ENCODE results near the gene BBS2. TPM values are rescaled to one million over a fixed set of nuclear protein-coding genes. Genes with fewer than 3 reads are reported as not detected.

Gene BBS2
- total RNA-seq, 2 donors from 2014 or later: 28.6 to 49.6 TPM

DNA sequence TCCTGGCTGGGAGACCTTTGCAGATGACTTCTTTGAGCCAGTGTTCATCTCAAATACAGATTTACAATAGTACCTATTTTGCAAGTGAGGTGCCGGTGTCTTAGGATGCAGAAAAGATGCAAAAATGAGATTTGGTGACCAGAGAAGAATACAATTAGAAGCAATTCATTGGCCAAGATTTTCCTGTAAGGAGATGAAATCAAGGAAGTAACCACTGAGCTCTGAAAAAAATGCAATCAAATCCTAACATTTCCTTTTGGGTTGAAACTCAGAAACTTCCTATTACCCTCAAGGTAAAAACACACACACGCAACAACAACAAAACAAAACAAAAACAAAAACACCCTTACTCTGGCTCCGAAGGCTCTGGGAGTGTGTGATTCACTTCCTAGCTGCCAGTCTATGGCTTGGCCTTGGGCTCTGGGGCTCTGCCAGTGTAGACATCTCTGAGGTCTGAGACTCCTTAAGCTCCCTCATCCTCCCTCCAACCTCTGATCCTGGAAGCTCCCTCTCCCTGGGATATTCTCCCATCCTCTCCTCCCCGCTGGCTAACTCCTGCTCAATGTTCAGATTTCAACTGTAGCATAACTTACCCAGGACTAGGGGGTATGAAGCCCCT, 28.2 kb upstream of the BBS2 start:
- no peaks in the 10 kb centered on the region for H3K9me3 ChIP-seq
- TF ChIP-seq, protein P1, sequence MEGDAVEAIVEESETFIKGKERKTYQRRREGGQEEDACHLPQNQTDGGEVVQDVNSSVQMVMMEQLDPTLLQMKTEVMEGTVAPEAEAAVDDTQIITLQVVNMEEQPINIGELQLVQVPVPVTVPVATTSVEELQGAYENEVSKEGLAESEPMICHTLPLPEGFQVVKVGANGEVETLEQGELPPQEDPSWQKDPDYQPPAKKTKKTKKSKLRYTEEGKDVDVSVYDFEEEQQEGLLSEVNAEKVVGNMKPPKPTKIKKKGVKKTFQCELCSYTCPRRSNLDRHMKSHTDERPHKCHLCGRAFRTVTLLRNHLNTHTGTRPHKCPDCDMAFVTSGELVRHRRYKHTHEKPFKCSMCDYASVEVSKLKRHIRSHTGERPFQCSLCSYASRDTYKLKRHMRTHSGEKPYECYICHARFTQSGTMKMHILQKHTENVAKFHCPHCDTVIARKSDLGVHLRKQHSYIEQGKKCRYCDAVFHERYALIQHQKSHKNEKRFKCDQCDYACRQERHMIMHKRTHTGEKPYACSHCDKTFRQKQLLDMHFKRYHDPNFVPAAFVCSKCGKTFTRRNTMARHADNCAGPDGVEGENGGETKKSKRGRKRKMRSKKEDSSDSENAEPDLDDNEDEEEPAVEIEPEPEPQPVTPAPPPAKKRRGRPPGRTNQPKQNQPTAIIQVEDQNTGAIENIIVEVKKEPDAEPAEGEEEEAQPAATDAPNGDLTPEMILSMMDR (IDR thresholded peaks at IDR 0.05): no peak
- peaks cover 0 to 14% of the 10 kb centered on the region in 2 donors for H3K4me1 ChIP-seq
- no peaks in the 10 kb centered on the region for H3K27me3 ChIP-seq
- H3K27ac ChIP-seq: no peak overlapping the region
- no peak overlapping the region for H3K4me3 ChIP-seq
- DNase-seq (ENCODE audit: low spot score): no peak
- H3K36me3 ChIP-seq: no peaks in the 10 kb centered on the region

DNA sequence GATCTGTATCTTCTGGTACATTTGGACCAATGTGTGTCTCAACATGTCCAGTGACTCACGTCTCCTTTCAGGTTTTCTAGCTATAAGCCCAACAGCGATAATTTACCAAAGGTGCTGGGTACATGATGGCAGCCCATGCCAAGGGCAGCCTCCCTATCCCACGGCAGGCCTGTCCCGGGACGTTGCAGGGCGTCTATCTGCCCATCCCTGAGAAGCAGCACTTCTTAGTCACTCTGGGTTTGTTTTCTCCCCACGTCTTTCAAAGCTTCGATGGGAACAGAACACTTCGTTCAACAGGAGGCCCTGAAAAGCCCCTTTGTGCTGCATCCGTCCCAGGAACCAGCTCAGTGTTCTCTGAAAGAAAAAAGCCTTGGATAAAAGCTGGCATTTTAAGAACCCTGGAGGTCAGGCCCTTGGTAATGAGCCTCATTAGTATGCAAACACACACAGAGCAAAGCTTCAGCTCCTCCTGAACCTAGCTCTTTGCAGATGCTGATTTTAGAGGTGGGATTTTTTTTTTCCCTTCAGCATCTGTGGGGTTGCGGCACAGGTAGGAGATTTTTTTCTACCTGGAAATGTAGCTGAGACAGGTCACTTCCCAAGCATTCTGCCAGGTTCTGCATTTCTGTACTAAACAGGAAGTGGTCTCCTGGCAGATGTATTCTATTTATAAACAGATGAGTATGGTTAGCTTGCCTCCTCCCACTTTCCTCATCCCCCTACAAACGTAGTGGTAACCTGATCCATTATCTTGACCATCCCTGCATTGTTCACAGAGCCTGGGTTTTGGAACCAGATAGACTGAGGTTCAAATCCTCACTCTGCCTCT, 27.5 kb upstream of the BBS2 start:
- no peak overlapping the region for H3K4me3 ChIP-seq
- H3K27me3 ChIP-seq: no peaks in the 10 kb centered on the region
- TF ChIP-seq, protein P1 (IDR thresholded peaks at IDR 0.05): no peak
- H3K4me1 ChIP-seq: peaks cover 0 to 11% of the 10 kb centered on the region in 2 donors
- no peaks in the 10 kb centered on the region for H3K36me3 ChIP-seq
- peak overlapping the region in 1 of 2 donors; percentile 5 for H3K27ac ChIP-seq
- no peak for DNase-seq (ENCODE audit: low spot score)
- no peaks in the 10 kb centered on the region for H3K9me3 ChIP-seq

DNA sequence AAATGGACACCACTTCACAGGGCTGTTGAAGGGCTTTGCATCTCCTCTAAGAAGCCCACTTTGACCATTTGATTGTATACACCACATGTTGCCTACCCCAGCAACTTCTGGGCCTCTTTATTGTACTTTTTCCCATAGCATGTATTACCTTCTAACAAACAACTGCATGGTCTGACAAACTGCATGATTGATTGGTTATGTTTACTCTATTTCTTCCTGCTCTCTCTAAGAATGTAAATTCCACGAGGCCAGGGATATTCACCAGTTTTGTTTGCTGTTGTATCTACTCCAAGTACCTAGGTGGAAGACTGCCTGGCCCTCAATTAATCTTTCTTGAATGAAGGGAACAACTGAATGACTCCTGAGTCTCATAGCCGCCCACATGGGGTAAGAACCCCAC, 22.2 kb upstream of the BBS2 start:
- TF ChIP-seq, protein P1 (IDR thresholded peaks at IDR 0.05): no peak
- Histone ChIP-seq H3K27me3 (no peaks in the 10 kb centered on the region), H3K36me3 (no peaks in the 10 kb centered on the region), H3K4me1 (no peaks in the 10 kb centered on the region), H3K9me3 (no peaks in the 10 kb centered on the region), H3K27ac (no peak overlapping the region), H3K4me3 (no peak overlapping the region)
- no peak for DNase-seq (ENCODE audit: low spot score)

DNA sequence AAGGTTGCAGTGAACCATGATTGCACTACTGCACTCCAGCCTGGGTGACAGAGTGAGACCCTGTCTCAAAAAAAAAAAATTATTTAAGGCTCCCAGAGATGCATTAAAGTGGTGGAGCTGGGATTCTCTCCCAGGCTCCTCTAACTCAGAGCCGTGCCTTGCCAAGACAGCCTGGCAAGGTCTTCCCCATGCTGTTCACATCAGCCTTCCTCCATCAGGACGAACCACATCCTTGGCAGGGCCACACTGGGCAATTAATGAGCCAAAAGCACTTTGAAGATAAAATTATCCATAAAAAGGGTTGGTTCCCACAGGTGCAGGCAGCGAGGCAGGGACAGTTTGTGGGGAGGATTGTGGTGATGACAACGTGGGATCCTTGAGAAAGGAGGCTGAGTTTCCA, 19.8 kb upstream of the BBS2 start:
- TF ChIP-seq, protein P1 (IDR thresholded peaks at IDR 0.05): no peak
- no peak for DNase-seq (ENCODE audit: low spot score)
- no peak overlapping the region for H3K27ac ChIP-seq
- H3K4me3 ChIP-seq: no peak overlapping the region
- no peaks in the 10 kb centered on the region for H3K27me3 ChIP-seq
- no peaks in the 10 kb centered on the region for H3K4me1 ChIP-seq
- no peaks in the 10 kb centered on the region for H3K36me3 ChIP-seq
- H3K9me3 ChIP-seq: no peaks in the 10 kb centered on the region

DNA sequence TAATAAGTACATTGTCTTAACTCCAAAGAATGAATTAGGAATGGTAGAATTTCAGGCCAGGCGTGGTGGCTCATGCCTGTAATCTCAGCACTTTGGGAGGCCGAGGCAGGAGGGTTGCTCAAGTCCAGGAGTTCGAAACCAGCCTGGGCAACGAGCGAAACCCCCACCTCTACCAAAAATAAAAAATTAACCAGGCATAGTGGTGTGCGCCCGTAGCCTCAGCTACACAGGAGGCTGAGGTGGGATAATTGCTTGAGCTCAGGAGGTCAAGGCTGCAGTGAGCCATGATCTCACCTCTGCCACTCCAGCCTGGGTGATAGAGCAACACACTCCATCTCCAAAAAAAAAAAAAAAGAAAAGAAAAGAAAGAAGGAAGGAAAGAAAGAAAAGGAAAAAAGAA, 18.5 kb upstream of the BBS2 start:
- H3K36me3 ChIP-seq: no peaks in the 10 kb centered on the region
- H3K27me3 ChIP-seq: no peaks in the 10 kb centered on the region
- H3K27ac ChIP-seq: no peak overlapping the region
- no peak for DNase-seq (ENCODE audit: low spot score)
- H3K4me3 ChIP-seq: no peak overlapping the region
- TF ChIP-seq, protein P1 (IDR thresholded peaks at IDR 0.05): no peak
- no peaks in the 10 kb centered on the region for H3K9me3 ChIP-seq
- no peaks in the 10 kb centered on the region for H3K4me1 ChIP-seq

Data from right atrium auricular region (tissue), 2 donors.